Astrocyte (in vitro differentiated cells and primary cell): ENCODE results near the gene SLC35D2. TPM values are rescaled to one million over a fixed set of nuclear protein-coding genes. Genes with fewer than 3 reads are reported as not detected.
"Not testable (repeated sequence)": the region's sequence is repeated elsewhere in the genome, so short reads cannot be mapped to it uniquely, and the experiment has no call there.

Experiments
- DNase-seq: peaks from one replicate; pipeline ENCODE4 v3.0.0-alpha.2; 2010; ENCODE audit warnings: low read depth
- FAIRE-seq: peaks from 2 replicates; lab custom pipeline; 2011; peaks lifted over from hg19 to GRCh38; lab: Jason Lieb, UNC
- H2AFZ ChIP-seq: 2 replicates; pipeline ENCODE4 v1.6.0; 2012; ENCODE audit warnings: low read depth, low read length, inconsistent platforms
- H3K27ac ChIP-seq: 2 replicates; pipeline ENCODE4 v1.5.1; 2011; ENCODE audit warnings: low read depth, low read length, inconsistent platforms
- H3K27me3 ChIP-seq: 2 replicates; pipeline ENCODE4 v1.6.0; 2011; ENCODE audit warnings: low read length, inconsistent platforms; ENCODE audit not compliant: insufficient read depth
- H3K36me3 ChIP-seq: 2 replicates; pipeline ENCODE4 v1.5.1; 2011; ENCODE audit warnings: low read length, inconsistent platforms; ENCODE audit not compliant: insufficient read depth
- H3K4me1 ChIP-seq: 2 replicates; pipeline ENCODE4 v1.5.1; 2011; ENCODE audit warnings: low read length, inconsistent platforms; ENCODE audit not compliant: insufficient read depth
- H3K4me2 ChIP-seq: 2 replicates; pipeline ENCODE4 v1.6.0; 2012; ENCODE audit warnings: low read length, inconsistent platforms
- H3K4me3 ChIP-seq: 2 replicates; pipeline ENCODE4 v1.5.1; 2011; ENCODE audit warnings: low read depth, mild to moderate bottlenecking, low read length, inconsistent platforms; ENCODE audit not compliant: insufficient read depth
- H3K79me2 ChIP-seq: 2 replicates; pipeline ENCODE4 v1.6.0; 2012; ENCODE audit warnings: mild to moderate bottlenecking, low read length, inconsistent platforms; ENCODE audit not compliant: insufficient read depth
- H3K9ac ChIP-seq: 2 replicates; pipeline ENCODE4 v1.6.0; 2012; ENCODE audit warnings: mild to moderate bottlenecking, low read length, inconsistent platforms
- H3K9me3 ChIP-seq: 2 replicates; pipeline ENCODE4 v1.5.1; 2012; ENCODE audit warnings: low read depth, mild to moderate bottlenecking, low read length, inconsistent platforms; ENCODE audit not compliant: insufficient read depth
- H4K20me1 ChIP-seq: 2 replicates; pipeline ENCODE4 v1.6.0; 2012; ENCODE audit warnings: low read length, inconsistent platforms; ENCODE audit not compliant: insufficient read depth
- H3K27ac Mint-ChIP-seq: one replicate; pipeline ENCODE4 v1.8.0; 2021; ENCODE audit warnings: mild to moderate bottlenecking, mixed read lengths; ENCODE audit not compliant: unreplicated experiment
- H3K27me3 Mint-ChIP-seq: one replicate; pipeline ENCODE4 v1.8.0; 2021; ENCODE audit warnings: low read depth, mixed read lengths; ENCODE audit not compliant: unreplicated experiment
- H3K36me3 Mint-ChIP-seq: one replicate; pipeline ENCODE4 v1.8.0; 2021; ENCODE audit warnings: low read depth, mixed read lengths; ENCODE audit not compliant: unreplicated experiment
- H3K4me1 Mint-ChIP-seq: one replicate; pipeline ENCODE4 v1.8.0; 2021; ENCODE audit warnings: low read depth, mixed read lengths; ENCODE audit not compliant: unreplicated experiment
- H3K4me3 Mint-ChIP-seq: one replicate; pipeline ENCODE4 v1.8.0; 2021; ENCODE audit warnings: mild to moderate bottlenecking, moderate library complexity, mixed read lengths; ENCODE audit not compliant: unreplicated experiment
- H3K9me3 Mint-ChIP-seq: one replicate; pipeline ENCODE4 v1.8.0; 2021; ENCODE audit warnings: mild to moderate bottlenecking, mixed read lengths; ENCODE audit not compliant: unreplicated experiment
- EZH2 ChIP-seq: IDR thresholded peaks from 2 replicates; pipeline ENCODE4 v1.6.1; 2012; ENCODE audit warnings: mild to moderate bottlenecking, low read length, inconsistent platforms; ENCODE audit not compliant: insufficient read depth
- total RNA-seq: library from RNA; stranded (reverse); gene quantifications from 2 replicates; pipeline ENCODE4 v1.2.1, GENCODE V29; 2021
- TF ChIP-seq, protein P1 (sequence below): IDR thresholded peaks from 2 replicates; pipeline ENCODE4 v1.5.1; 2011; ENCODE audit warnings: low read depth, mild to moderate bottlenecking, inconsistent platforms, low read length, moderate library complexity; ENCODE audit not compliant: insufficient read depth

SLC35D2 gene
- total RNA-seq, 1 donor from 2014 or later, result 37.3 TPM

DNA sequence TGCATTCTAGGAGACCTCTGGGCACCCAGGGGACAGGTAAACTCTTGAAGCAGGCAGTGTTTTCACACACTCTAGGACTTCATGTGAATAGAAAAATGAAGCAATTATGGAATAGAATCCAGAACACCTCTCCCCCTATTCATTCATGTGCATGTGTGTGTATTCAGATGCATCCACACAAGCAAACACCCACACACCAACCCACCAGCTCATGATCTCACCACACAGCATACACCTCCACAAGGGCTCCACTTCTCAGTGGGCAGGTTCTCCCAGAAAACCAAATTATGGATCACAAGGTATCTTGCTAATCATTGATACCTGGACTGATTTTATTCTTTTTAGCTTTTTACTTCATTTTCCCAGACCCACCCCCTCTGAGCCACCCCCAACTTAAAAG lies 60.3 kb downstream of the SLC35D2 start:
- no peaks in the 10 kb centered on the region for H3K27me3 Mint-ChIP-seq
- H3K4me3 Mint-ChIP-seq, result no peak overlapping the region
- FAIRE-seq, result no peak

DNA sequence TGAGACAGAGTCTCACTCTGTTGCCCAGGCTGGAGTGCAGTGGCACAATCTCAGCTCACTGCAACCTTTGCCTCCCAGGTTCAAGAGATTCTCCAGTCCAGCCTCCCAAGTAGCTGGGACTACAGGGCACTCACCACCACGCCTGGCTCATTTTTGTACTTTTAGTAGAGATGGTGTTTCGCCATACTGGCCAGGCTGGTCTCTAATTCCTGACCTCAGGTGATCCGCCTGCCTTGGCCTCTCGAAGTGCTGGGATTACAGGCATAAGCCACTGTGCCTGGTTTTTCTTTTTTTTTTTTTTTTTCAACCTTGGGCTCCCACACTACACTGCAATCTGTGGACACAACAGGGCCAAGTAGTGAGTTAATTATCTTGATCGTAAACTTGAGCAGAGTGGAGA lies 60.8 kb downstream of the SLC35D2 start:
- H3K9ac ChIP-seq, H3K4me1 ChIP-seq, H3K9me3 Mint-ChIP-seq, DNase-seq, H2AFZ ChIP-seq, H3K27me3 ChIP-seq, H3K4me3 Mint-ChIP-seq, H3K27ac Mint-ChIP-seq, H4K20me1 ChIP-seq, H3K4me3 ChIP-seq, H3K9me3 ChIP-seq, H3K36me3 ChIP-seq, H3K27ac ChIP-seq, FAIRE-seq, H3K4me2 ChIP-seq, H3K36me3 Mint-ChIP-seq, H3K4me1 Mint-ChIP-seq, H3K27me3 Mint-ChIP-seq, H3K79me2 ChIP-seq: not testable (repeated sequence)

More for the DNA sequence above, 60.3 kb downstream of the SLC35D2 start:
- Histone ChIP-seq H3K27me3 (no peaks in the 10 kb centered on the region), H3K27ac (no peak overlapping the region), H3K9me3 (no peaks in the 10 kb centered on the region), H3K4me3 (no peak overlapping the region), H3K4me1 (no peaks in the 10 kb centered on the region), H4K20me1 (no peaks in the 10 kb centered on the region), H3K36me3 (no peaks in the 10 kb centered on the region), H3K79me2 (no peaks in the 10 kb centered on the region), H2AFZ (no peak overlapping the region), H3K4me2 (no peak overlapping the region), H3K9ac (no peak overlapping the region)
- TF ChIP-seq EZH2, result no peak
- TF ChIP-seq, protein P1, sequence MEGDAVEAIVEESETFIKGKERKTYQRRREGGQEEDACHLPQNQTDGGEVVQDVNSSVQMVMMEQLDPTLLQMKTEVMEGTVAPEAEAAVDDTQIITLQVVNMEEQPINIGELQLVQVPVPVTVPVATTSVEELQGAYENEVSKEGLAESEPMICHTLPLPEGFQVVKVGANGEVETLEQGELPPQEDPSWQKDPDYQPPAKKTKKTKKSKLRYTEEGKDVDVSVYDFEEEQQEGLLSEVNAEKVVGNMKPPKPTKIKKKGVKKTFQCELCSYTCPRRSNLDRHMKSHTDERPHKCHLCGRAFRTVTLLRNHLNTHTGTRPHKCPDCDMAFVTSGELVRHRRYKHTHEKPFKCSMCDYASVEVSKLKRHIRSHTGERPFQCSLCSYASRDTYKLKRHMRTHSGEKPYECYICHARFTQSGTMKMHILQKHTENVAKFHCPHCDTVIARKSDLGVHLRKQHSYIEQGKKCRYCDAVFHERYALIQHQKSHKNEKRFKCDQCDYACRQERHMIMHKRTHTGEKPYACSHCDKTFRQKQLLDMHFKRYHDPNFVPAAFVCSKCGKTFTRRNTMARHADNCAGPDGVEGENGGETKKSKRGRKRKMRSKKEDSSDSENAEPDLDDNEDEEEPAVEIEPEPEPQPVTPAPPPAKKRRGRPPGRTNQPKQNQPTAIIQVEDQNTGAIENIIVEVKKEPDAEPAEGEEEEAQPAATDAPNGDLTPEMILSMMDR, result no peak
- no peak for DNase-seq
- Mint-ChIP-seq H3K9me3 (no peaks in the 10 kb centered on the region), H3K36me3 (peaks cover 2% of the 10 kb centered on the region), H3K27ac (no peak overlapping the region), H3K4me1 (no peaks in the 10 kb centered on the region)

DNA sequence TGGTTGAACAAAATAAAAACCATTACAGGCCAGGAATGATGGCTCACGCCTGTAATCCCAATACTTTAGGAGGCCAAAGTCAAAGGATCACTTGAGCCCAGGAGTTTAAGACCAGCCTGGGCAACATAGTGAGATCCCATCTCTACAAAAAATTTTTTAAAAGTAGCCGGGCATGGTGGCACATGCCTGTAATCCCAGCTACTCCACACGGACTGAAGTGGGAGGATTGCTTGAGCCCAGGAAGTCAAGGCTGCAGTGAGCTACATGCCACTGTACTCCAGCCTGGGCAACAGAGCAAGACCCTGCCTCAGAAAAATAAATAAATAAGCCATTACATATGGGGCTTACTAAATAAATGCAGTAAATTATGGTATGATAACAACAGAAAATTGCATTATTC lies 61.3 kb downstream of the SLC35D2 start:
- H3K4me1 Mint-ChIP-seq, H3K4me1 ChIP-seq, H4K20me1 ChIP-seq, H3K27ac Mint-ChIP-seq, H3K36me3 Mint-ChIP-seq, FAIRE-seq, H3K27ac ChIP-seq, H3K4me2 ChIP-seq, H3K27me3 Mint-ChIP-seq, H3K36me3 ChIP-seq, H2AFZ ChIP-seq, H3K9me3 ChIP-seq, H3K9me3 Mint-ChIP-seq, H3K79me2 ChIP-seq, H3K9ac ChIP-seq, H3K4me3 Mint-ChIP-seq, H3K4me3 ChIP-seq, DNase-seq, H3K27me3 ChIP-seq: not testable (repeated sequence)

DNA sequence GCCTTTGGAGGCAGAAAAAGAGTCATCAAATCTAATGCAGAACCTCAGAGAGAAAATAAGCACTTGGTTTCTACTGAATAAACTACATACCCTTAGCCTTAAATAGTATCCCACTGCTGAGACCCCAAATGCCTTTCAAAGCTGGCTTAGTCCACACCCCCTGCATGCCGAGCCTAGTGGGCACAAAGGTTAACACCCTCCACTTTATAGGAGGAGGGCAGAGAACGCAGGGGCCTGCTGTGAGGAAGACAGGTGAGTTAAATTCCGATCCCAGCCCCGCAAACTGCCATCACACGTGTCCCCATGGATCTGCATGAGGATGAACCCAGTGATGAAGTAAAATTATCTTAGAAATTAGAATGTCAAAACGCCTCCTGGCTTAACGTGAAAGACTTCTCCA lies 62.0 kb downstream of the SLC35D2 start:
- Histone ChIP-seq H3K27ac (no peak overlapping the region), H3K79me2 (no peaks in the 10 kb centered on the region), H4K20me1 (no peaks in the 10 kb centered on the region), H3K36me3 (no peaks in the 10 kb centered on the region), H3K4me3 (no peak overlapping the region), H3K4me2 (no peak overlapping the region), H2AFZ (no peak overlapping the region), H3K9me3 (no peaks in the 10 kb centered on the region), H3K9ac (no peak overlapping the region), H3K27me3 (no peaks in the 10 kb centered on the region), H3K4me1 (no peaks in the 10 kb centered on the region)
- Mint-ChIP-seq H3K27me3 (no peaks in the 10 kb centered on the region), H3K36me3 (peaks cover 2% of the 10 kb centered on the region), H3K4me3 (no peak overlapping the region), H3K27ac (no peak overlapping the region), H3K9me3 (no peaks in the 10 kb centered on the region), H3K4me1 (peaks cover 2% of the 10 kb centered on the region)
- no peak for FAIRE-seq
- no peak for DNase-seq
- TF ChIP-seq, protein P1, result no peak
- TF ChIP-seq EZH2, result no peak
